ENCODE data around the gene CEP112. TPM values are rescaled to one million over a fixed set of nuclear protein-coding genes. Genes with fewer than 3 reads are reported as not detected.
"Not testable (repeated sequence)": the region's sequence is repeated elsewhere in the genome, so short reads cannot be mapped to it uniquely, and the experiment has no call there.

Gene CEP112
- total RNA-seq, 1 donor from 2014 or later = 20.1 TPM

GRCh38 chr17:66171692-66172091, 20.2 kb downstream of the CEP112 start:
- H3K27me3 ChIP-seq = no peaks in the 10 kb centered on the region
- H3K27ac ChIP-seq = no peak overlapping the region
- no peak overlapping the region for H3K4me3 ChIP-seq
- DNase-seq (ENCODE audit: extremely low spot score in 2 of 2) = no peak
- H3K9me3 ChIP-seq = no peaks in the 10 kb centered on the region
- intact Hi-C loops (cut with DNase I) = no loop called here
- H3K4me1 ChIP-seq = no peaks in the 10 kb centered on the region
- no peaks in the 10 kb centered on the region for H3K36me3 ChIP-seq
- no peak for TF ChIP-seq POLR2A (IDR thresholded peaks at IDR 0.05)
- no peak for TF ChIP-seq CTCF (IDR thresholded peaks at IDR 0.05)
- no peak for TF ChIP-seq POLR2AphosphoS5 (IDR thresholded peaks at IDR 0.05; ENCODE audit: insufficient read depth in 1 of 2, low read depth in 1 of 2)

GRCh38 chr17:66171172-66171571, 20.8 kb downstream of the CEP112 start:
- no peaks in the 10 kb centered on the region for H3K27me3 ChIP-seq
- H3K4me3 ChIP-seq = no peak overlapping the region
- TF ChIP-seq POLR2AphosphoS5 (IDR thresholded peaks at IDR 0.05; ENCODE audit: insufficient read depth in 1 of 2, low read depth in 1 of 2) = no peak
- no peaks in the 10 kb centered on the region for H3K4me1 ChIP-seq
- intact Hi-C loops (cut with DNase I) = no loop called here
- no peak overlapping the region for H3K27ac ChIP-seq
- no peaks in the 10 kb centered on the region for H3K36me3 ChIP-seq
- H3K9me3 ChIP-seq = no peaks in the 10 kb centered on the region
- DNase-seq (ENCODE audit: extremely low spot score in 2 of 2) = no peak

- Histone ChIP-seq H3K9me3 (no peaks in the 10 kb centered on the region), H3K36me3 (no peaks in the 10 kb centered on the region), H3K4me1 (no peaks in the 10 kb centered on the region), H3K27me3 (no peaks in the 10 kb centered on the region), H3K4me3 (no peak overlapping the region), H3K27ac (no peak overlapping the region)
- intact Hi-C loops (cut with DNase I) = no loop called here
- TF ChIP-seq CTCF (IDR thresholded peaks at IDR 0.05) (no peak), POLR2AphosphoS5 (IDR thresholded peaks at IDR 0.05; ENCODE audit: insufficient read depth in 1 of 2, low read depth in 1 of 2) (no peak), POLR2A (IDR thresholded peaks at IDR 0.05) (no peak)
- no peak for DNase-seq (ENCODE audit: extremely low spot score in 2 of 2)
Measured at GRCh38 chr17:66169839-66170238, 22.1 kb downstream of the CEP112 start.

- TF ChIP-seq POLR2A (IDR thresholded peaks at IDR 0.05) (no peak), CTCF (IDR thresholded peaks at IDR 0.05) (no peak), POLR2AphosphoS5 (IDR thresholded peaks at IDR 0.05; ENCODE audit: insufficient read depth in 1 of 2, low read depth in 1 of 2) (no peak)
- Histone ChIP-seq H3K36me3 (no peaks in the 10 kb centered on the region), H3K27ac (no peak overlapping the region), H3K27me3 (no peaks in the 10 kb centered on the region), H3K9me3 (no peaks in the 10 kb centered on the region), H3K4me3 (no peak overlapping the region), H3K4me1 (no peaks in the 10 kb centered on the region)
- DNase-seq (ENCODE audit: extremely low spot score in 2 of 2) = no peak
- intact Hi-C loops (cut with DNase I) = no loop called here
Measured at GRCh38 chr17:66167189-66167815, 24.6 kb downstream of the CEP112 start.

- H3K4me3 ChIP-seq = no peak overlapping the region
- DNase-seq (ENCODE audit: extremely low spot score in 2 of 2) = no peak
- H3K27ac ChIP-seq = no peak overlapping the region
- H3K36me3 ChIP-seq = no peaks in the 10 kb centered on the region
- intact Hi-C loops (cut with DNase I) = no loop called here
- no peaks in the 10 kb centered on the region for H3K27me3 ChIP-seq
- no peaks in the 10 kb centered on the region for H3K9me3 ChIP-seq
- no peaks in the 10 kb centered on the region for H3K4me1 ChIP-seq
- TF ChIP-seq POLR2A (IDR thresholded peaks at IDR 0.05) (no peak), CTCF (IDR thresholded peaks at IDR 0.05) (peak; percentile 52 to 79 (median 69))
Measured at GRCh38 chr17:66165537-66166123, 26.3 kb downstream of the CEP112 start.

GRCh38 chr17:66155055-66155454, 36.9 kb downstream of the CEP112 start:
- H3K27me3 ChIP-seq; DNase-seq (ENCODE audit: extremely low spot score in 2 of 2); H3K9me3 ChIP-seq; intact Hi-C loops (cut with DNase I); H3K27ac ChIP-seq; H3K36me3 ChIP-seq; H3K4me3 ChIP-seq; H3K4me1 ChIP-seq: not testable (repeated sequence)

All from vagina (tissue), 2 donors.